Activated T-helper 9 cell treated with anti-CD3 and anti-CD28 coated beads, Interleukin-2, amount 50 U/mL, for 16 hours (primary cell): ENCODE measurements around the gene CORO1C.
A peak's percentile ranks its signal among the peaks of the same experiment; 100 is the strongest.

Experiments used
- DNase-seq: peaks from one replicate; pipeline ENCODE4 v3.0.0-alpha.2; 2020; ENCODE audit warnings: low read depth

The CORO1C gene

DNA sequence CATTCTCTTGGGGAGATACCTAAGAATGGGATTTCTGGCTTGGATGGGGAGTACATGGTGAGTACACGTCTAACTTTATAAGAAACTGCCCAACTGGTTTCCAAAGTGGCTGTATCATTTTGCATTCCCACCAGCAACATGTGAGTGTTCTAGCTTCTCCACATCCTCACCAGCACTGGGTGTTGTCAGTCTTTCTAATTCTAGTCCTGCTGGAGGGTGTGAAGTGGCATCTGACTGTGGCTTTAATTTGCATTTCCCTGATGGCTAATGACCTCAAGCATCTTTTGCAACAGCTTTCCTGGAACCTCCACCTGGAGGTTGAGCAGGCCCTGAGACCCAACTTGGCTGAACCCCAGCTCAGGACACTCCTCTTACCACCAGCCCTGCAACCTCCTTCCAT, 115.4 kb downstream of the CORO1C start:
- no peak for DNase-seq

DNA sequence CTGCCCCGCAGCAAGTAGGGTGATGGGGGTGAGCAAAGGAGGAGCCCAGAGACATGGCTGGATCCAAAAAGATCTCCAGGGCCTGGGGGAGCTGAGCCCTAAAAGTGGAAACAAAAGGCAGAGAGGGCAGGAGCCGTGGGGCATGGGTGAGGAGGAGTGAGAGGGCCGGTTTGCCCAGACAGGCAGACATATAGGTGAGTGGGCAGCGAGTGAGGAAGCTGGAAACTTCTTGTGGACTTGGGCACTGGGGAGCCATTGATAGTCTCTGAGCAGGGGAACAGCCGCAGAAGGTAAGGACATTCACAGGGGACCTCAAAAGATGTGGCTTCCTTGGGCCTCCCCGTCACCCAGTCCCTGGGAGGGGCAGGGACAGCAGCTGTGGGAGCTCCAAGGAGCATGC, 116.7 kb downstream of the CORO1C start:
- no peak for DNase-seq

DNA sequence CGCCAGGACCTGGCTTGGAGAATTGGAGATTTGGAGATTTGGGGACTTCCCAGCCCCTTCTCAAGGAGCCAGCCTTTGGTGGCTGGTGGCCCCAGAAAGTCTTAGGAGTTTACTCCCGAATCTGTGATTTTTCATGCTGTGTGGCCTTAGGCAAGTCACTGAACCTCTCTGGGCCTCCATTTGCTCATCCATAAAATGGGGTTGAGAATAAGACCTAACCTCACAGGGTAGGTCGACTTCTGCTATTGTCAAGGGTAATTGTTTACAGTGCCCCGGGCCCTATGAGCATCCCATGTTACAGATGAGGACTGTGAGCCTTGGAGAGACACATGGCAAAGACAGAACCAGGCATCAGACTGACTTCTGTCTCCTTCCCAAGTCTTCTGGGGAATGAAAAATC, 117.3 kb downstream of the CORO1C start:
- no peak for DNase-seq

- no peak for DNase-seq
Observed at GRCh38 chr12:108613548-108613947, 117.8 kb downstream of the CORO1C start.

DNA sequence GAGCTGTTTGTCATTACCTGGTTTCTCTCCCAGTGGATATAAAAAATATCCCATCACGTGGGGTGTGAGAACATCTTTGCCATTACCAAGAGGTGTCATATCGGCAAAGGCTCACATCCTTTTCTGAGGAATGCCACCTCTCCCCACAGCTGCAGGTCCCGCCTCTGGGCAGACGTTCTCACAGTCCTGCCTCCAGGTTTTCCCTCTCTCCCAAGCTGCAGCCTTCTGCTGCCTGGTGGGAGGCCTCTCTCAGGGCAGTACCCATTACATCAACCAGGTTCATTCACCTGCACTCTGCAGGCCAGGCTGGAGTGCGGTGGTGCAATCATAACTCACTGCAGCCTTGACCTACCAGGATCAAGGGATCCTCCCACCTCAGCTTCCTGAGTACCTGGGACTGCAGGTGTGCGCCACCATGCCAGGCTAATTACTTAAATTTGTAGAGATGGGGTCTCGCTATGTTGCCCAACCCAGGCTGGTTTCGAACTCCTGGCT, 118.5 kb downstream of the CORO1C start:
- DNase-seq, result no peak

DNA sequence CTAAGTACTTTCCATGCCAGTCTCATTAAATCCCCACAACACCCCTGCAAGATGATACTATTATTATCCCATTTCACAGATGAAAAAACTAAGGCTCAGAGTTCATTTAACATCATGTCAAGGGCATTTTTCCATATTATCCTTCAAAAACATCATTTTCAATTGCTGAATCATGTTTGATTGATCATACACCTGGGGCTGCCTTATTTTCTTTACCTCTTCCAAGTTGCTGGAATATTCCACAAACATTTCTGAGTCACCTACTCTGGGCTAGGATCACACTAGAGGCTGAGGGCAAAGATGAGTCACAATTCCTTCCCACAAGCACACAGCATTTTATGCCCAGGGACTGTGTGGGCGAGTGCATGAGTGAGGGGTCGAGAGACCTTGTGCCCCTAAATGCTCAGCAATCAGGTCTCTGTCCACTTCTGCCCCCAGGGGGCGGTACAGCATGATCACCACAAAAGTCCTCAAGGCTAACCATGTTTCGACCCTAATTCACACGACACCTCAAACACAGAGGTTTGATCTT, 119.4 kb downstream of the CORO1C start:
- DNase-seq, result peak; percentile 42

DNA sequence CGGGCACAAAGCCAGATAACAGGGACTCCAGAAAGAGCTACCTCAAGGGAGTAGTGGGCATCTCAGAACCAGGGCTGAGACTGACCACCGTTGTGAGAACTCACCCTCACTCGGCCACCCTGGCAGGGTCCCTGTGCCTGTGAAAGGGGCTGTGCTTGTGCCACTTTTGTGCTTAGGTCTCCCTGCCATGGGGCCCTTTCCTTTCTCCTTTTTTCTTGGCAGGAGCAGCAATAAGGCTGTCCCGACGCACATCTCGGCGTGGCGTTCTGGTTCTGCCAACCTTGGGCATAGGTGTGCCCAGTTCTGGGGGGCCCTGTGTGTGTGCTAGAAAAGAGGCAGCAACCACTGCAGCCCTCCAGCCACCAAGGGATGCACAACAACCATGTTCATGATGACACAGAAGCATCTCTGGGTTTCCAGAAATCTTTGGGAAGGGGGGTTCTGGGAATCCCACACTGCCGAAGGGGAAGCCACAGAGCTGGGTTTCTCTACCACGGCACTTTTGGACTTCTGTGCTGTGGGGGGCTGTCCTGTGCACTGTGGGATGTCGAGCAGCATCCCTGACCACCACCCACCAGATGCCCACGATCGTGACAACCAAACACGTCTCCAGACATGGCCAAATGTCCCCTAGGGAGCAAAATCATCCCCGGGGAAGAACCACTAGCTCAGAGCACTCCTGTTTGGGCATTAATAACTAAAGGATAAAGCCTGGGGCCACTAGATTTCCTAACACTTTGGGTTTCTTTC, 120.3 kb downstream of the CORO1C start:
- no peak for DNase-seq

GRCh38 chr12:108610336-108610815, 120.9 kb downstream of the CORO1C start:
- no peak for DNase-seq

GRCh38 chr12:108609537-108610335, 121.6 kb downstream of the CORO1C start:
- DNase-seq, result no peak

DNA sequence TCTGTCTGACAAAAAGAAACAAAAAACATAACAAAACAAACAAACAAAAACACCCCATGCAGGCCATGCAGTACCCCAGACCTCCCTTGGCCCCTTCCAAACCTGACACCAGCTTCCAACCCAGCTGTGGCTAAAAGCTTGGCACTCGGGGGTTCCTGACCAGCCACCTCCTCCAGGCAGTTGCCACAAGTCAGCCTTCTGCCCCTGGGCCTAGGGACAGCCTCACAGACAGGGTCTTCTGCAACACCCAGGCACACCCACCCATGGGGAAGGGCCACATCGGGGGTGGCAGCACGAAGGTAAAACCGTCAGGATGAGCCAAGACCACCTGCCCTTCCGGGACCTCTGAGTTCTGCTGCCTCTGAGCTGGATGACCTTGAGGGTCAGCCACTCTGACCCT, 122.7 kb downstream of the CORO1C start:
- no peak for DNase-seq

GRCh38 chr12:108607981-108608600, 123.2 kb downstream of the CORO1C start:
- no peak for DNase-seq

DNA sequence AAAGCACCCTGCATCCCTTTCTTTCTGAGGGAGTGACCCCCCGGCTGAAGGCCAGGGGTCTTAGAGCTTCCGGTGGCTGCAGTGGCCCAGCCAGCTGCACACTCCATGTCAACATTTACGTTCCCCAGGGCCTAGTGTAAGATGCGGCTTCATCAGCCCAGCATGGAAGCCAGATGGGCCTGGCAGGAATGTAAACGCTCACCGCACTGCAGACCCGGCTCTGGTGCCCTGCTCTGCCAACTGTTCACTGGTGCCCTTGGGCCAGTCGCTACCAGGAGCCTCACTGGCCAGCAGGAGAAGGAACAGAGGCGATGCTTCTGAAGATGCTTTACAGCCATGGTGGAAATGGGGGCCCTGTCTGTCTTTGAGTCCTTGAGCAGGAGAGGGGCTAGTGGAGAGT, 124.8 kb downstream of the CORO1C start:
- DNase-seq, result no peak

DNA sequence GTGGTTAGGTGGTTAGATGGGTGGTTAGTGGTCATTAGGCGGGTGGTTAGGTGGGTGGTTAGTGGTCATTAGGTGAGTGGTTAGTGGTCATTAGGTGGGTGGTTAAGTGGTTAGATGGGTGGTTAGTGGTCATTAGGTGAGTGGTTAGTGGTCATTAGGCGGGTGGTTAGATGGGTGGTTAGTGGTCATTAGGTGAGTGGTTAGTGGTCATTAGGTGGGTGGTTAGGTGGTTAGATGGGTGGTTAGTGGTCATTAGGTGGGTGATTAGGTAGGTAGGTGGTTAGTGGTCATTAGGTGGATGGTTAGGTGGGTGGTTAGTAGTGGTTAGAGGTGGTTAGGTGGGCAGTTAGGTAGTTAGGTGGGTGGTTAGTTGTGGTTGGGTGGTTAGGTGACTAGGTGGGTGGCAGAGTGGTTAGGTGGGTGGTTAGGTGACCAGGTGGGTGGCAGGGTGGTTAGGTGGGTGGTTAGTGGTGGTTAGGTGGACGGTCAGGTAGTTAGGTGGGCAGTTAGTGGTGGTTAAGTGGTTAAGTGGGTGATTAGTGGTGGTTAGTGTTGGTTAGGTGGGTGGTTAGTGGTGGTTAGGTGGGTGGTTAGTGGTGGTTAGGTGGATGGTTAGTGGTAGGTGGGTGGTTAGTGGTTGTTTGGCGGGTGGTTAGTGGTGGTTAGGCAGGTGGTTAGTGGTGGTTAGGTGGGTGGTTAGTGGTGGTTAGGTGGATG, 125.5 kb downstream of the CORO1C start:
- no peak for DNase-seq

DNA sequence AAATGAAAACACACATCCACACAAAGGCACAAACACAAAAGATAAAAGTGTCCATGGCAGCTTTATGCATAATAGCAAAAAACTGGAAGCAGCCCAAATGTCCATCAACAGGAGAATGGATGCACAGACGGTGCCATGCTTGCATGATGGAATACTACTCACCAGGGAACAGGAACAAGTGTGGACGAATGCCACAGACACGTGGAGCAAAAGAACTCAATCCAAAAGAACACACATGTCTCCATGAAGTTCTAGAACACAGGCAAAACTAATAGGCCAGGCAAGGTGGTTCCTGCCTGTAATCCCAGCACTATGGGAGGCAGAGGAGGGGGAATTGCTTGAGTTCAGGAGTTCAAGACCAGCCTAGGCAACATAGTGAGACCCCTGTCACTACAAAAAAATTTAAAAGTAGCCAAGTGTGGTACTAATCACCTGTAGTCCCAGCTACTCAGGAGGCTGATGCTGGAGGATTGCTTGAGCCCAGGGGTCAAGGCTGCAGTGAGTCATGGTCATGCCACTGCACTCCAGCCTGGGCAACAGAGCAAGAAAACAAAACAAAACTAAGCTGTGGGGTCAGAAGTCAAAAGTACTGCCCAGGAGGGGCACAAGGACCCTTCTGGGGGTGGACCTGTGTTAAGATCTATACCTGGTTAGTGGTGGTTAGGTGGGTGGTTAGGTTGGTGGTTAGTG, 126.2 kb downstream of the CORO1C start:
- no peak for DNase-seq

GRCh38 chr12:108604208-108604941, 126.9 kb downstream of the CORO1C start:
- no peak for DNase-seq

DNA sequence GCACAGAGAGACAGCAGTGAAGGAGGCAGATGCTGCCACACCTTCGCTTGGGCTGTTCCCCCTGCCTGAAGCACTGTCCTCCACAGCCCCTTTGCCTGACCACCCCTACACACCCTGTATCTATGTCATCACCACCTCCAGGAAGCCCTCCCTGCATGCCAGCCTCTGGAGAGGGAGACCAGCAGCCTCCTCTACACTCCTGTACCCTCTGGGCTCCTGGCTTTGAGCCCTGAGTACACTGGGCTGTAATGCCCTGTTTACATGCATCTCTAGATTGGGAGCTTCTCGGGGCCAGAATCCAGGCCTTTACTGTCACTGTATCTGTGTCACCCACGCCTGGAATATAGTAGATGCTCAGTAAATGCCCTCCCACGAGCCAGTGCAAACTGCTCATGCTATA, 127.6 kb downstream of the CORO1C start:
- DNase-seq, result no peak

DNA sequence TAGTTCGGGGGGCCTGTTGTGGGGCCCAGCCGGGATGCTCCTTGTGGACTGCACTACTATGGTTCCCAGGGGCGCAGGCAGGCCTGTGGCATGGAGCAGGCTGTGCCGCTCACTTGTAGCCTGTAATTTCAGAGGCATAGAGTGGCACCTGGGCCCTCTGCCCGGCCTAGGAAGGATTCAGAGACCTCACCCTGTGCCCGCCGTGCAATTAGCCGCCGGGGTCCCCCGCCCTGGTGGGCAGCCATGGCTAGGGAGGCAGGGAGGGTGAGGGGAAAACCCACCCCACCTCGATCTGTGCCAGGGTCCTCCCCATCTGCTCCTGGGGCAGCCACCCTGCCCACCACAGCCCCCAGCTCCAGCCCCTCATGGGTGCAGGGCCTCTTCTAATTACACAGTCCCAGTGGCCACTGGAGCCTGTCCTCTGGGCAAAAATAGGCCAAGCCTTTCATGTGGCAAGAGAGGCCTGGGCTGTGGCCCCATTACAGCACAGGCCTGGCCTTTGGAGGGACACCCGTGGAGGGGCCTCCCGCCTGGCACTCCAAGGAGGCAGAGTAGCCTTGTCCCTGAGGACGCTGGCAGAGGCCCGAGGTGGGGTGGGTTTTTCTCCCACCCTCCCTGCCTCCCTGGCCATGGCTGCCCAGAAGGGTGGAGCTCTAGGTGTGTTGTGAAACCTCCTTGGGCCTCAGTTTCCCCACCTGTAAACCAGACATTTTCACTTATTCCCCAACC, 128.2 kb downstream of the CORO1C start:
- DNase-seq, result no peak

DNA sequence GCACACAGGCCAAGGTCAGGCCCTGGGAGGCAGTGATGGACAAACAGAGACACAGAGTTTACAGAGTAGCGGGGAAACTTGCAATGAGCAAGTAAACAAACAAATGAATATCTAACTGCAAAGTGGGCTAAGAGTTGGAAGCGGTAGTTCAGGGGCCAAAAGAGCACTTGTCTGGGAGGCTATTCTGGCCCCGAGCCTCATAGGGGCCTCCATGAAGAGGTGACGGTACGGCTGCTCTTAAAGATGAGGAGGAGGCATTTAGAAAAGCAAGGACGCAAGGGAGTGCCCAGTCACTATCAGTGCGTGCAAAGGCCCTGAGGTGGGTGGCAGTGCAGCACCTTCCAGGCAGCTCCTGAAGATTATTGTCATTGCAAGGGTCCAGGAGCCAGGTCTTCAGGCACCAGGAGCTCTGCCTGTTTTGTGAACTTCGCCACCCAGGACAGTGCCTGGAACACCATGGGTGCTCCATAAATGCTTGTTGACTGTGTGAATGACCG, 129.1 kb downstream of the CORO1C start:
- no peak for DNase-seq

- DNase-seq, result no peak
Observed at GRCh38 chr12:108600702-108601007, 130.7 kb downstream of the CORO1C start.
